Brain pericyte (primary cell): ENCODE results near the gene KCNN3.

Source experiments
- DNase-seq: peaks from one replicate; pipeline ENCODE4 v3.0.0-alpha.2; 2012; ENCODE audit warnings: low read depth, low spot score

Gene KCNN3

GRCh38 chr1:154772056-154772455 lies 98.0 kb downstream of the KCNN3 start:
- DNase-seq: no peak

GRCh38 chr1:154770897-154771594 lies 99.0 kb downstream of the KCNN3 start:
- DNase-seq: no peak

GRCh38 chr1:154769193-154769895 lies 100.7 kb downstream of the KCNN3 start:
- DNase-seq: no peak

- DNase-seq: no peak
Observed at GRCh38 chr1:154768456-154769125, 101.5 kb downstream of the KCNN3 start.

GRCh38 chr1:154767315-154768240 lies 102.5 kb downstream of the KCNN3 start:
- no peak for DNase-seq

GRCh38 chr1:154765970-154766369 lies 104.1 kb downstream of the KCNN3 start:
- DNase-seq: no peak

- no peak for DNase-seq
Observed at GRCh38 chr1:154764773-154765172, 105.3 kb downstream of the KCNN3 start.

GRCh38 chr1:154764181-154764580 lies 105.9 kb downstream of the KCNN3 start:
- no peak for DNase-seq

- DNase-seq: no peak
Observed at GRCh38 chr1:154760469-154760933, 109.6 kb downstream of the KCNN3 start.

GRCh38 chr1:154759793-154760192 lies 110.3 kb downstream of the KCNN3 start:
- no peak for DNase-seq

- DNase-seq: no peak
Observed at GRCh38 chr1:154759196-154759595, 110.9 kb downstream of the KCNN3 start.

- no peak for DNase-seq
Observed at GRCh38 chr1:154758346-154758745, 111.7 kb downstream of the KCNN3 start.

GRCh38 chr1:154756793-154757548 lies 113.1 kb downstream of the KCNN3 start:
- no peak for DNase-seq

GRCh38 chr1:154755858-154756730 lies 114.0 kb downstream of the KCNN3 start:
- DNase-seq: no peak

- DNase-seq: no peak
Observed at GRCh38 chr1:154753426-154753825, 116.7 kb downstream of the KCNN3 start.

GRCh38 chr1:154752273-154753030 lies 117.6 kb downstream of the KCNN3 start:
- DNase-seq: no peak

GRCh38 chr1:154751690-154752089 lies 118.4 kb downstream of the KCNN3 start:
- DNase-seq: no peak

- no peak for DNase-seq
Observed at GRCh38 chr1:154750681-154751665, 119.1 kb downstream of the KCNN3 start.
